ENCODE measurements around the gene PLCB1.

PLCB1 gene

GRCh38 chr20:8128291-8129060 is 3.6 kb upstream of the PLCB1 start:
- in situ Hi-C loops (cut with MboI; ENCODE audit: low sequenced_read_pairs), result no loop called here

- in situ Hi-C loops (cut with MboI; ENCODE audit: low sequenced_read_pairs), result no loop called here
Measured at GRCh38 chr20:8129211-8129976, 2.7 kb upstream of the PLCB1 start.

DNA sequence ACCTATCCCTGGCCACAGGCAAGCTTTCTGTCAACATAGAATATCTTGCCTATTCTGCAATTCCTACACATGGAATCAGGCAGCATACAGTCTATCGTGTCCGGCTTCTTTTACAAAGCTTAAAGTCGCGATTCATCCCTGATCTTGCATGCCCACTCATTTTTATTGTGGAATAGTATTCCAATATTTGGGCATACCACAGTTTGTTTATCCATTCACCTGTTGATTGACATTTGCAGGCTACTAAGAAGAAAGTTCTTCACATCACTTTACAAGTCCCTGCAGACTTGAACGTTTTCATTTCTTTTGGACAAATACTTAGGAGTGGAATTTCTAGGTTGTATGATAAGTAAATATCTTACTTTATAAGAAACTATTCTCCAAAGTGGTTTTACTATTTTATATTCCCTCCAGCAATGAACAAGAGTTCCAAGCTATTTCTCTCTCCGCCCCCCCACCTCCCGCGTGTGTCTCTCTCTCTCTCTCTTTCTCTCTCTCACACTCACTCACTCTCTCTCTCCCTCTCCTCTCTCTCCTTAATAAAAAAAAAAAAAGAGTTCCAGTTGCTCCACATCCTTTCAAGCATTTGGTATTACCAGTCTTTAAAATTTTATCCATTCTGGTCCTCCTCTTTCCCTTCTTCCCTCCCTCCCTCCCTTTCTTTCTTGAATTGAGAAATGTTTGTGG is 1.1 kb upstream of the PLCB1 start:
- in situ Hi-C loops (cut with MboI; ENCODE audit: low sequenced_read_pairs), result no loop called here

GRCh38 chr20:8132484-8133309 is 631 bp downstream of the PLCB1 start:
- in situ Hi-C loops (cut with MboI; ENCODE audit: low sequenced_read_pairs), result no loop called here

- in situ Hi-C loops (cut with MboI; ENCODE audit: low sequenced_read_pairs), result no loop called here
Measured at GRCh38 chr20:8133310-8133768, 1.3 kb downstream of the PLCB1 start.

DNA sequence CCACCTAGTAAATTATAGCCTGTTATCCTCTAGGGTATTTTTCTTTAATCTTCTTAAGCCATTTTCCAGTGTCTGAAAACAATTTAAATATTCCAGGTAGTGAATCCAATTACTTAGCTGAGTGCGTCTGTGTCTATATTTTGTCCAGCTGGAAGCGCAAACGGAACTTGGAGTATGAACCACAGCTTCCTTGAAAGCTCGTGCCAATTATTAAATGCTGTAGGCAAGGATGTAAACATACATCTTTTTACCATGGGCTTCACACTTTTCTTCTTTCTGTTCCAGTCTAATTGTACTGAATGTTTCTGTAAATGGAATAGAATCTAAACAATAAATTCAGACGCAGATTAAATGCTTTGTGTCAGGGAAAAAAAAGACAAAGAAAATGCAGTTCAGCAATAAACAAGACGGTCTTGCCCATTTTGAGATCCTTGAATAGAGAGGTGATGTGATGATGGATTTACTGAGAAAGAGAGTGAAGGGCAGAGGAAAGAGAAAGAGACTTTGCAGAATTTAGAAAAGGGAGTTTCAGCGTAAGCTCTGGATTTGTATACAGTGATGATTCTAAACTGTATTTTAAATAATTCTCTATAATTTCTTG is 1.9 kb downstream of the PLCB1 start:
- in situ Hi-C loops (cut with MboI; ENCODE audit: low sequenced_read_pairs), result no loop called here

GRCh38 chr20:8139899-8140298 is 7.8 kb downstream of the PLCB1 start:
- in situ Hi-C loops (cut with MboI; ENCODE audit: low sequenced_read_pairs), result no loop called here

DNA sequence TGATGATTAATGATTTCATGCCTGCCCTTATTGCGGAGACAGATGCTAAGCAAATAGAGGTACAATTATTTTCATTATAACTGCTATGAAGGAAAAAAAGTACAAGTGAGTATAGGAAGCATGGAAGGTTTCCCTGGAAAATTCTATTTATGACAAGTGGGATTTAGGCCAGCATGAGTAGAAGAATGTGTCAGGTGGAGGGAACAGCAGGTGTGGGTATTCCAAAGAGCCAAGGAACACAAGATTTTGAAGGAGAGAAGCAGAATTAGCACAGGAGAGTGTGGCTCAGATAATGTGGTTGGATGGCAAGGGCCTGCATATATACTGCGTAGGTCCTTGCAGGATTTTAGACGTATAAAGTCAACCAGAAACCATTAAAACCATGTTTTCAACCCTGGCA is 11.4 kb downstream of the PLCB1 start:
- in situ Hi-C loops (cut with MboI; ENCODE audit: low sequenced_read_pairs), result no loop called here

DNA sequence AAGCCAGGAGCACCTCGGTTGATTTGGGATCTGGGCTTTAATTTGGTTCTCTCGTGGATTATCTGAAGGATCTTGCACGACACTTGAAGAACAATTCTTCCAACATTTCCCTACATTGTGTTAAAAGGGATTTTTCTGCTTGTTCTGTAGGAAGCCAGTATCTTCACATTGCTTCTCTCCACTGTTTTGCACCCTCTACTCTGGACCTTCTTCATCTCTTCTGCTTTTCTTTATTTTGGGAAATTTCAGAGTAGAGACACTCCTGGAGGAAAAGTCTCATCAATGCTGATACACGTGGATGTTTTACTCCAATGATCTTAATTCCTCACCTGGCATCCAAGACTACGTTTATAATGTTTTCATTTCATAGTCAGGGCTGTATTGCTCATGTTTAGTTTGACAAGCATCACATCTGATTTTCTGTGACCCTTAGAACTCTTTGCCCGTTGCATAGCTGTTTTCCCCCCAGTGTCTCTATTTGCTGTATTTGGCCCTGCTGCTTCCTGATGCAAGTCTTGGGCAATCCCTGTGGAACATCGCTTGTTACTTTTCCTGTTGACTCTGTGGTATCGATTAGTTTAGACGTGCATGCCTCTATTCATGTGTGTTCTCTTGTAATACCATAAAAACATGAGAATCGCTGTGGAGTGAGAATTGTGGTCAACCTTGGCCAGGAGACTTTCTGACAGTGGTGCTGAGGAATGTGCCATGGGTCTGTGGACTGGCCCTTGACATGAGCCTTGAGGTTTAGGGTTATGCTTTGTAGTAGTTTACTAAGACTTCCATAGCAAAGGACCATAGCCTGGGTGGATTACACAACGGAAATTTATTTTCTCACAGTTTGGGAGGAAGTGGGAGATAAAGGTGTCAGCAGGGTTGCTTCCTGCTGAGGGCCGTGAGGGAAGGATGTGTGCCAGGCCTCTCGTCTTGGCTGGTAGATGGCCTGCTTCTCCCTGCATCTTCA is 12.5 kb downstream of the PLCB1 start:
- in situ Hi-C loops (cut with MboI; ENCODE audit: low sequenced_read_pairs), result no loop called here

DNA sequence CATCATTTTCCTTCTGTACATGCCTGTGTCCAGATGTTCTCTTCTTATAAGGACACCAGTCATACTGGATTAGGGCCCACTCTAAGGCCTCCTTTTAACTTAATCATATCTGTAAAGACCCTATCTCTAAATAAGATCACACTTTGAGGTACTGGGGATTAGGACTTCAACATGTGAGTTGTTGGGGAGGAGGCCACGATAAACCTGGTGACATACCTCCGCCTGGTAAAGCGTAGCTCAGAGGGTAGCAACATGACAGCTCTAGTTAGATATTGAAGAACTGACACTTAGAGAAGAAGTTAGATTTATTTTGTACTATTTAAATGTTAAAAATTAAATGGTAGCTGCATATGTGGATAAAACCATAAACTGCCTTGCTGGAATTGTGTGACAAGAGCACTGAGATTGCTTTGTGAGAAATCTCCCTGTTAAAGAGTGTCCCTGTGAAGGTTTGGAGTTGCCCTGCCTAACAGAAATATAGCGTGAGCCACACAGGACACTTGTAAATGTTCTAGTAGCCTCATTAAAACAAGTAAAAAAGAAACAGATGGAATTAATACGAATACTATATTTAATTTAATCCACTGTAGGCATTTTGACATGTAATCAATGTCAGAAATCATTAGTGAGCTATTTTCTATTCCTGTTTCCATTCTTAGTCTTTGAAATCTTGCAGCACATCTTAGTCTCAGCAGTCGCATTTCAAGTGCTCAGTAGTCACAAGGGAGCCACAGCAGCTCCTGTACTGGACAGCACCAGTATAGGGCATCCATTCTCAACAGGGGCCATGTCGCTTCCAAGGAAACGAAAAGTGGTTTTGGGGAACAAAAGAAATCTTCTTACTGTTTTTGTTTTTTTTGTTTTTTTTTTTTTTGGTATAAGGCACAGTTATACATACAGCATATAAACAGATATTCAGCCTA is 13.4 kb downstream of the PLCB1 start:
- in situ Hi-C loops (cut with MboI; ENCODE audit: low sequenced_read_pairs), result no loop called here

GRCh38 chr20:8147476-8147875 is 15.4 kb downstream of the PLCB1 start:
- in situ Hi-C loops (cut with MboI; ENCODE audit: low sequenced_read_pairs), result no loop called here

- in situ Hi-C loops (cut with MboI; ENCODE audit: low sequenced_read_pairs), result no loop called here
Measured at GRCh38 chr20:8148501-8148900, 16.4 kb downstream of the PLCB1 start.

DNA sequence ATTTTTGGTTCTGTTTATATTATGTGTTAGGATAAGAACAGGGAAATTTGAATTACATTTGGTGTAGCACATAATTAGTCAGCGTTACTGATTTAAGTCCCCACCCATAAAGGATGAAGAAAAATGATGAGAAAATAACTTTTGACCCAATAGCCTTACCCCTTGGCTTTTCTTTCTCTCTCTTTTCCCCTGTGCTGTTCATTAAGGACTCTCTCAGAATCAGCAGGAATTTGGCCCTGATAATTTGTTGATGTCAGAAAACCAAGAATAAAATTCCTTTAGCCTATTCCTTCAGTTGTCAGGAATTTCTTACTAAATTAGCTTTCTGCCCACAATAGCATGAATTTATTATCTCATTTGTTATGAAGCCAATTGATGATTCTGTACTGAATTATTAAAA is 18.5 kb downstream of the PLCB1 start:
- in situ Hi-C loops (cut with MboI; ENCODE audit: low sequenced_read_pairs), result loop anchor here (25.0 kb wide), 1 partner anchor 112 kb away; no protein-coding TSS in a partner anchor

- in situ Hi-C loops (cut with MboI; ENCODE audit: low sequenced_read_pairs), result loop anchor here (25.0 kb wide), 1 partner anchor 111 kb away; no protein-coding TSS in a partner anchor
Measured at GRCh38 chr20:8151372-8151771, 19.3 kb downstream of the PLCB1 start.

DNA sequence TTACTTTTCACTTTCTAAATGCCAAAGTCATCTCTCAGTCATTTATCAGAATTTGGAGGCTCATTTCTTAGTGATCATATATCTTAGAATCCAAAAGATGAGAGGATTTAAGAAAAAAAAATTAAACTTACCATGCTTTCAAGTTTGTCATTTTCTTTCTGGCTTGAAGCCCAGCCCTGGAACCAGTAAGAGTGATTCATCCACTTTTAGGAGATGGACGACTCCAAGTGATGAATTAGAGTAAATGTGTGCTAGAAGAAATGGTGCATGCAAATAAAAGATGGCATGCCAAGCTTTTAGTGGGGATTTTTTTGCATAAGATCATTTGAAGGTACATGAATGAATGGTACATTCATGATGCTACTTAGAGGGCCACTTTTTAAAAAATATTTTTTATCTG is 20.1 kb downstream of the PLCB1 start:
- in situ Hi-C loops (cut with MboI; ENCODE audit: low sequenced_read_pairs), result loop anchor here (25.0 kb wide), 1 partner anchor 110 kb away; no protein-coding TSS in a partner anchor

GRCh38 chr20:8152847-8153246 is 20.8 kb downstream of the PLCB1 start:
- in situ Hi-C loops (cut with MboI; ENCODE audit: low sequenced_read_pairs), result loop anchor here (25.0 kb wide), 1 partner anchor 109 kb away; no protein-coding TSS in a partner anchor

DNA sequence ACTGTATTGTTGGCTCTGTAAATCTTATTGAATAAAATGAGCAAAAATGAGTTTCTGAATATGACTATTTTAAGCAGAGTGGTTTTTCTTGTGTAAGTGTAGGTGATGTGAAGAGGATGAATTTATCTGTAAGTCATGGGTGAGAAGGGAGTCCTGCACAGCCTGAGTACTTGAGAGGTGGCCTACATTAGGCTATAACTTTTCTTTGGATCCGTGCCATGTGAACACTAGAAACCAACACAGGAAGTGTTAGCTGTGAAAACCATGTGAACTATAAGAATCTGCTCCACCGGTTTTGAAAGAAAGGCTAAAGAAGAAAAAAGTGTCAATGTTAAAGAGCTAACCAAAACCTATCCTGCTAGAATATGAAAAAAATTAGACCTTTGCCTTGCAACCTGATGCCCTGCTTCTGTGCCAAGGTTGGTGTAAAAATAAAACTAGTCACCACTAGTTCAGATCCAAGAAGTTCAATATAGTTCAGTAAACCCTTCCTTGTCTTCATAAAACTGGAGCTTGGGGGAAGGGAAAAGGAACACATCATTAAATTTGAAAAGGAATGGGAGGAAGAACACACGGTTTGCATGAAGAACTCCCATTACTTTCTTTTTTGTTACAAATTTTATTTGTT is 21.3 kb downstream of the PLCB1 start:
- in situ Hi-C loops (cut with MboI; ENCODE audit: low sequenced_read_pairs), result loop anchor here (25.0 kb wide), 1 partner anchor 109 kb away; no protein-coding TSS in a partner anchor

All from HL-60/S4 treated with phorbol 12-myristate 13-acetate at 8.2 ng/mL for 4 days and 3 days (cell line).